OCI-LY1 (cell line): ENCODE data around the gene EML1.

Source experiments
- H2AFZ ChIP-seq: fragments of 200-600 bp; sonication (generic), shearing (Covaris generic); 2 replicates; pipeline ENCODE4 v1.6.0; 2014; ENCODE audit warnings: antibody characterized with exemption, mild to moderate bottlenecking, low read length
- H3F3A ChIP-seq: fragments of 200-600 bp; sonication (generic), shearing (Covaris generic); 2 replicates; pipeline ENCODE4 v1.6.0; 2014; ENCODE audit warnings: mild to moderate bottlenecking, antibody characterized with exemption, low read length, moderate library complexity; ENCODE audit not compliant: insufficient read depth
- H3K27ac ChIP-seq: fragments of 200-600 bp; sonication (generic); 2 replicates; pipeline ENCODE4 v1.5.1; 2014; ENCODE audit warnings: low read length, mixed run types, mild to moderate bottlenecking, low read depth; ENCODE audit not compliant: poor library complexity, severe bottlenecking
- H3K27me3 ChIP-seq: fragments of 200-600 bp; sonication (generic); 2 replicates; pipeline ENCODE4 v1.6.0; 2014; ENCODE audit warnings: antibody characterized with exemption, mild to moderate bottlenecking, low read length, moderate library complexity; ENCODE audit not compliant: insufficient read depth
- H3K36me3 ChIP-seq: fragments of 200-600 bp; sonication (generic); 2 replicates; pipeline ENCODE4 v1.6.1; 2014; ENCODE audit warnings: mild to moderate bottlenecking, antibody characterized with exemption, low read length, moderate library complexity, mixed read lengths; ENCODE audit not compliant: insufficient read depth
- H3K4me1 ChIP-seq: fragments of 200-600 bp; sonication (generic); 2 replicates; pipeline ENCODE4 v1.5.1; 2014; ENCODE audit warnings: mild to moderate bottlenecking, low read length, moderate library complexity; ENCODE audit not compliant: insufficient read depth, severe bottlenecking
- H3K4me2 ChIP-seq: fragments of 200-600 bp; sonication (generic), shearing (Covaris generic); 2 replicates; pipeline ENCODE4 v1.6.1; 2014; ENCODE audit warnings: low read length
- H3K4me3 ChIP-seq: fragments of 200-600 bp; sonication (generic); 2 replicates; pipeline ENCODE4 v1.5.1; 2014; ENCODE audit warnings: low read length, low read depth, mild to moderate bottlenecking, mixed read lengths; ENCODE audit not compliant: poor library complexity, severe bottlenecking
- H3K79me2 ChIP-seq: fragments of 200-600 bp; shearing (Covaris generic); 2 replicates; pipeline ENCODE4 v1.6.1; 2016; ENCODE audit warnings: mixed run types, low read length, mixed read lengths; ENCODE audit not compliant: insufficient read depth
- H3K9ac ChIP-seq: fragments of 200-600 bp; sonication (generic), shearing (Covaris generic); 2 replicates; pipeline ENCODE4 v1.6.1; 2014; ENCODE audit warnings: mild to moderate bottlenecking, low read length, mixed read lengths
- H3K9me2 ChIP-seq: fragments of 200-600 bp; sonication (generic), shearing (Covaris generic); 2 replicates; pipeline ENCODE4 v1.6.1; 2014; ENCODE audit warnings: low read depth, mild to moderate bottlenecking, low read length, mixed read lengths
- H3K9me3 ChIP-seq: fragments of 200-600 bp; shearing (Covaris generic); 2 replicates; pipeline ENCODE4 v1.6.1; 2014; ENCODE audit warnings: low read length, mixed read lengths
- H4K20me1 ChIP-seq: fragments of 200-600 bp; sonication (generic), shearing (Covaris generic); 2 replicates; pipeline ENCODE4 v1.6.0; 2016; ENCODE audit warnings: mild to moderate bottlenecking, low read length; ENCODE audit not compliant: insufficient read depth
- EZH2 ChIP-seq: fragments of 200-600 bp; sonication (generic), shearing (Covaris generic); IDR thresholded peaks from 2 replicates; pipeline ENCODE4 v1.8.0; 2017; ENCODE audit warnings: borderline replicate concordance, mixed run types, mild to moderate bottlenecking, antibody characterized with exemption, low read length, moderate library complexity, mixed read lengths
- TF ChIP-seq, protein P1 (sequence below): fragments of 200-600 bp; sonication (generic), shearing (Covaris generic); IDR thresholded peaks from 2 replicates; pipeline ENCODE4 v1.5.1; 2017; ENCODE audit warnings: mild to moderate bottlenecking, antibody characterized with exemption, low read length, moderate library complexity, mixed read lengths

EML1 gene

DNA sequence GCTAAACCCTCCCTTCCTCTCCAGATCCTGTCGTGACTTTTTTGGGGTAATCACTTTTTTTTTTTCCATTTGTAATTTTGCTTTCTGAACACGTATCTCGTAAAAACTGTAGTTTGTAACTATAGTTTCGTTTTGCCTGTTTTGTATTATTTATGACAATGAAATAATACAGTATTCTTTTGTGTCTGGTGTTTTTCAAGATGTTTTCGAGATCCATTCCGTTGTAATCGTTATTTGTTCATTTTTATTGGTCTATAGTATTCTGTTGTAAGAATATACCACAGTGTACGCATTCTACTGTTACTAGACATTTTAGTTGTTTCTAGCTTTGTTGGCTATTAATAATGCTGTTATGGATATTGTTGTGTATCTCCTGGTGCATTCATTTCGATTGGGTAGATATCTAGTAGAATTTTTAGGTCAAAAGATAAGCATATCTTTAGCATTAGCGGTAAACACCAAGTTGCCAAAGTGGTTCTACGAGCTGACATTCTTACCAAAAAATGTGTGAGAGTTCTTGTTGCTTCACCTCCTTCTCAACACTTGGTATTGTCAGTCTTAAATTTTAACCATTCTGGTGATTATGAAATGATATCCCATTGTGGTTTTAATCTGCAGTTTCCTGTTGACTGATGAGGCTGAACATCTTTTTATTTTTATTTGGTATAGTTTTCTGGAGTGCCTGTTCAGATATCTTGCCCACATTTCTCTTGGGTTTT, 179.7 kb downstream of the EML1 start:
- Histone ChIP-seq H3K36me3 (no peaks in the 10 kb centered on the region), H3K4me3 (no peak overlapping the region), H4K20me1 (no peaks in the 10 kb centered on the region), H3K4me1 (no peaks in the 10 kb centered on the region), H3K27me3 (no peaks in the 10 kb centered on the region), H3F3A (no peaks in the 10 kb centered on the region), H2AFZ (no peak overlapping the region), H3K9me2 (no peaks in the 10 kb centered on the region), H3K4me2 (no peak overlapping the region), H3K9me3 (no peaks in the 10 kb centered on the region), H3K79me2 (no peaks in the 10 kb centered on the region), H3K9ac (no peak overlapping the region), H3K27ac (no peak overlapping the region)
- TF ChIP-seq EZH2, result no peak
- TF ChIP-seq, protein P1, sequence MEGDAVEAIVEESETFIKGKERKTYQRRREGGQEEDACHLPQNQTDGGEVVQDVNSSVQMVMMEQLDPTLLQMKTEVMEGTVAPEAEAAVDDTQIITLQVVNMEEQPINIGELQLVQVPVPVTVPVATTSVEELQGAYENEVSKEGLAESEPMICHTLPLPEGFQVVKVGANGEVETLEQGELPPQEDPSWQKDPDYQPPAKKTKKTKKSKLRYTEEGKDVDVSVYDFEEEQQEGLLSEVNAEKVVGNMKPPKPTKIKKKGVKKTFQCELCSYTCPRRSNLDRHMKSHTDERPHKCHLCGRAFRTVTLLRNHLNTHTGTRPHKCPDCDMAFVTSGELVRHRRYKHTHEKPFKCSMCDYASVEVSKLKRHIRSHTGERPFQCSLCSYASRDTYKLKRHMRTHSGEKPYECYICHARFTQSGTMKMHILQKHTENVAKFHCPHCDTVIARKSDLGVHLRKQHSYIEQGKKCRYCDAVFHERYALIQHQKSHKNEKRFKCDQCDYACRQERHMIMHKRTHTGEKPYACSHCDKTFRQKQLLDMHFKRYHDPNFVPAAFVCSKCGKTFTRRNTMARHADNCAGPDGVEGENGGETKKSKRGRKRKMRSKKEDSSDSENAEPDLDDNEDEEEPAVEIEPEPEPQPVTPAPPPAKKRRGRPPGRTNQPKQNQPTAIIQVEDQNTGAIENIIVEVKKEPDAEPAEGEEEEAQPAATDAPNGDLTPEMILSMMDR, result no peak

DNA sequence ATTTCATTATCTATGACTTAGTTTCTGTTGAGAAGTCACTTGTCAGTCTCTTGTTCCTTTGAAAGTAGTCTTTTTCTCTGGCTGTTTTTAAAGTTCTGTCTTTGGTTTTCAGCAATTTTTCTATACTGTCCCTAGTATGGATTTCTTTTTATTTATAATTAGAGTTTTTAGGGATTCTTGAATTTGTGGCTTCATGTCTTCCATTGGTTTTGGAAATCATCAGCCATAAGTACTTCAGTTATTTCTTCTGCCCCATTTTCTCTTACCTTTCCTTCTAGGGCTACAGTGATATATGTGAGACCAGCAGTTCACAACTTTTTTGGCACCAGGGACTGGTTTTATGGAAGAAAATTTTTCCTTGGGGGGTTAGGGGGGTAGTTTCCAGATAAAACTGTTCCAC, 182.0 kb downstream of the EML1 start:
- Histone ChIP-seq H3F3A (no peaks in the 10 kb centered on the region), H3K36me3 (no peaks in the 10 kb centered on the region), H3K27me3 (no peaks in the 10 kb centered on the region; the same call in 1 of the 2 replicates), H3K4me3 (no peak overlapping the region), H2AFZ (no peak overlapping the region), H3K27ac (no peak overlapping the region), H4K20me1 (no peaks in the 10 kb centered on the region), H3K9ac (no peak overlapping the region), H3K4me1 (no peaks in the 10 kb centered on the region), H3K79me2 (no peaks in the 10 kb centered on the region), H3K4me2 (no peak overlapping the region), H3K9me3 (no peaks in the 10 kb centered on the region), H3K9me2 (no peaks in the 10 kb centered on the region)
- TF ChIP-seq, protein P1, result no peak
- TF ChIP-seq EZH2, result no peak

DNA sequence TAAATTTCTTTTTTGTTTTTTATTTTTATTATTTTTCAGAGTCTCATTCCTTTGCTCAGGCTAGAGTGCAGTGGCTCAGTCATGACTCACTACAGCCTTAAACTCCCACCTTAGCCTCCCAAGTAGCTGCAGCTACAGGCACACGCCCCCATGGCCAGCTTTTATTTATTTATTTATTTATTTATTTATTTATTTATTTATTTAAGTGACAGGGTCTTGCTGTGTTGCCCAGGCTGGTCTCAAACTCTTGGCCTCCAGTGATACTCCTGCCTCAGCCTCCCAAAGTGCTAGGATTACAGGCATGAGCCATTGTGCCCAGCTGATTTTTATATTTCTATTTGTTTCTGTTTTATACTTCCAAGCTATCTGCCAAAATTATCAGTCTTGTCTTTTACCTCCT, 182.8 kb downstream of the EML1 start:
- no peak for TF ChIP-seq EZH2
- TF ChIP-seq, protein P1, result no peak
- no peaks in the 10 kb centered on the region for H3K79me2 ChIP-seq

More for the DNA sequence above, 182.8 kb downstream of the EML1 start:
- Histone ChIP-seq H3K27ac (no peak overlapping the region), H3K4me1 (no peaks in the 10 kb centered on the region), H3K36me3 (no peaks in the 10 kb centered on the region), H2AFZ (no peak overlapping the region), H3K9ac (no peak overlapping the region), H3K27me3 (no peaks in the 10 kb centered on the region; the same call in 1 of the 2 replicates), H4K20me1 (no peaks in the 10 kb centered on the region), H3F3A (no peaks in the 10 kb centered on the region), H3K9me2 (no peaks in the 10 kb centered on the region), H3K4me2 (no peak overlapping the region), H3K4me3 (no peak overlapping the region), H3K9me3 (no peaks in the 10 kb centered on the region)
